ENCODE results near the gene ABCA10.
"Not testable (repeated sequence)": the region's sequence is repeated elsewhere in the genome, so short reads cannot be mapped to it uniquely, and the experiment has no call there.

Gene ABCA10

GRCh38 chr17:69173118-69173517 is 55.5 kb downstream of the ABCA10 start:
- TF ChIP-seq CTCF (IDR thresholded peaks at IDR 0.05; ENCODE audit: low read depth, low read length, missing control alignments) = no peak
- H3K4me3 ChIP-seq (ENCODE audit: low read depth, low read length) = no peak overlapping the region
- no peak for DNase-seq (ENCODE audit: low read depth)

- no peak overlapping the region for H3K4me3 ChIP-seq (ENCODE audit: low read depth, low read length)
- TF ChIP-seq CTCF (IDR thresholded peaks at IDR 0.05; ENCODE audit: low read depth, low read length, missing control alignments) = no peak
- no peak for DNase-seq (ENCODE audit: low read depth)
Measured at GRCh38 chr17:69170377-69170776, 58.2 kb downstream of the ABCA10 start.

GRCh38 chr17:69168642-69169041 is 60.0 kb downstream of the ABCA10 start:
- not testable (repeated sequence) for DNase-seq (ENCODE audit: low read depth)

GRCh38 chr17:69166957-69167356 is 61.7 kb downstream of the ABCA10 start:
- no peak overlapping the region for H3K4me3 ChIP-seq (ENCODE audit: low read depth, low read length)
- TF ChIP-seq CTCF (IDR thresholded peaks at IDR 0.05; ENCODE audit: low read depth, low read length, missing control alignments) = no peak
- DNase-seq (ENCODE audit: low read depth) = no peak

More at GRCh38 chr17:69168642-69169041, 60.0 kb downstream of the ABCA10 start:
- not testable (repeated sequence) for H3K4me3 ChIP-seq (ENCODE audit: low read depth, low read length)

GRCh38 chr17:69164206-69164605 is 64.4 kb downstream of the ABCA10 start:
- no peak for TF ChIP-seq CTCF (IDR thresholded peaks at IDR 0.05; ENCODE audit: low read depth, low read length, missing control alignments)
- no peak overlapping the region for H3K4me3 ChIP-seq (ENCODE audit: low read depth, low read length)
- DNase-seq (ENCODE audit: low read depth) = no peak

GRCh38 chr17:69159418-69159817 is 69.2 kb downstream of the ABCA10 start:
- H3K4me3 ChIP-seq (ENCODE audit: low read depth, low read length) = no peak overlapping the region
- DNase-seq (ENCODE audit: low read depth) = no peak
- no peak for TF ChIP-seq CTCF (IDR thresholded peaks at IDR 0.05; ENCODE audit: low read depth, low read length, missing control alignments)

GRCh38 chr17:69154267-69154666 is 74.4 kb downstream of the ABCA10 start:
- H3K4me3 ChIP-seq (ENCODE audit: low read depth, low read length) = no peak overlapping the region
- no peak for DNase-seq (ENCODE audit: low read depth)
- no peak for TF ChIP-seq CTCF (IDR thresholded peaks at IDR 0.05; ENCODE audit: low read depth, low read length, missing control alignments)

- H3K4me3 ChIP-seq (ENCODE audit: low read depth, low read length) = no peak overlapping the region
- TF ChIP-seq CTCF (IDR thresholded peaks at IDR 0.05; ENCODE audit: low read depth, low read length, missing control alignments) = no peak
- DNase-seq (ENCODE audit: low read depth) = no peak
Measured at GRCh38 chr17:69150333-69150732, 78.3 kb downstream of the ABCA10 start.

All from GM12864 (cell line).